Measurements from ENCODE around the gene WDSUB1.

The WDSUB1 gene

GRCh38 chr2:159204381-159205144 is 81.9 kb downstream of the WDSUB1 start:
- TF ChIP-seq CTCF (IDR thresholded peaks at IDR 0.05) = no peak

- no peak for TF ChIP-seq CTCF (IDR thresholded peaks at IDR 0.05)
Measured at GRCh38 chr2:159202568-159203071, 83.9 kb downstream of the WDSUB1 start.

- no peak for TF ChIP-seq CTCF (IDR thresholded peaks at IDR 0.05)
Measured at GRCh38 chr2:159201360-159202063, 85.0 kb downstream of the WDSUB1 start.

- no peak for TF ChIP-seq CTCF (IDR thresholded peaks at IDR 0.05)
Measured at GRCh38 chr2:159200498-159200897, 86.0 kb downstream of the WDSUB1 start.

- TF ChIP-seq CTCF (IDR thresholded peaks at IDR 0.05) = no peak
Measured at GRCh38 chr2:159199761-159200465, 86.6 kb downstream of the WDSUB1 start.

GRCh38 chr2:159199236-159199635 is 87.3 kb downstream of the WDSUB1 start:
- no peak for TF ChIP-seq CTCF (IDR thresholded peaks at IDR 0.05)

- TF ChIP-seq CTCF (IDR thresholded peaks at IDR 0.05) = no peak
Measured at GRCh38 chr2:159196393-159196925, 90.0 kb downstream of the WDSUB1 start.
